Measurements from ENCODE around the gene DOHH. TPM values are rescaled to one million over a fixed set of nuclear protein-coding genes. Genes with fewer than 3 reads are reported as not detected.

Gene DOHH
- total RNA-seq, 4 donors from 2014 or later, result 11.7 to 28.1 (median 13.0) TPM

DNA sequence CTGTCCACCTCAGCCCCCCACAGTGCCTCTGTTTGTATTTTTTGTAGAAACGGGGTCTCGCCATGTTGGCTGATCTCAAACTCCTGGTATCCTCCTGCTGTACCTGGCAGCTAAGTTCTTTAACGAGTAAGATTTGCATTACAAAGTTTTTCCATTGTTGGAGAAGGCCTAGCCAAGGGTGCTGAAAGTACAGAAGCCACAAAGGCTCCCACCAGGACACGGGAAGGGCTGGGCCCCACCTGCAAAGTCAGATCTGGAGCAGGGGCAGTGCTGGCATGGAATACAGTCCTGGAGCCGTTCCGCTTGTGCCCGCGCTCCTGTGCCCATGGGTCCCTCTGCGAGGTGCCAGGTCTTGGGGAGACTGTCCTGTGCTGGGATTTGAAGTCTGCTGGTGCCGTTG is 17.8 kb upstream of the DOHH start:
- DNase-seq (ENCODE audit: low spot score) (no peak), ATAC-seq (ENCODE audit: low FRiP score) (no peak)
- no peak for TF ChIP-seq CTCF (IDR thresholded peaks at IDR 0.05)

DNA sequence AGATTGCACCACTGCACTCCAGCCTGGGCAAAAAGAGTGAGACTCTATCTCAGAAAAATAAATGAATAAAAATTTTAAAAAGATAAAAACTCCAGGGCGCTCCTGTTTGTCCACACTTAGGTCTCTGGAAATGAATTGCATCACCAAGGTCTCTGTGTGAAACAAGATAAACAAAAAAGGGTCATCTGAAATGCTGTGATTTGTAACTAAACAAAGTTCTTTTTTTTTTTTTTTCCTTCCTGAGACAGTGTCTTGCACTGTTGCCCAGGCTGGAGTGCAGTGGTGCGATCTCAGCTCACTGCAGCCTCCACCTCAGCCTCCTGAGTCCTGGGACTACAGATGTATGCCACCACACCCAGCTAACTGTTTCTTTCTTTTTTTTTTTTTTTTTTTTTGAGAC is 17.2 kb upstream of the DOHH start:
- DNase-seq (ENCODE audit: low spot score), result no peak
- ATAC-seq (ENCODE audit: low FRiP score), result no peak
- TF ChIP-seq CTCF (IDR thresholded peaks at IDR 0.05), result no peak

GRCh38 chr19:3516675-3517207 is 16.3 kb upstream of the DOHH start:
- ATAC-seq (ENCODE audit: low FRiP score) (no peak), DNase-seq (ENCODE audit: low spot score) (no peak)
- TF ChIP-seq CTCF (IDR thresholded peaks at IDR 0.05), result no peak

DNA sequence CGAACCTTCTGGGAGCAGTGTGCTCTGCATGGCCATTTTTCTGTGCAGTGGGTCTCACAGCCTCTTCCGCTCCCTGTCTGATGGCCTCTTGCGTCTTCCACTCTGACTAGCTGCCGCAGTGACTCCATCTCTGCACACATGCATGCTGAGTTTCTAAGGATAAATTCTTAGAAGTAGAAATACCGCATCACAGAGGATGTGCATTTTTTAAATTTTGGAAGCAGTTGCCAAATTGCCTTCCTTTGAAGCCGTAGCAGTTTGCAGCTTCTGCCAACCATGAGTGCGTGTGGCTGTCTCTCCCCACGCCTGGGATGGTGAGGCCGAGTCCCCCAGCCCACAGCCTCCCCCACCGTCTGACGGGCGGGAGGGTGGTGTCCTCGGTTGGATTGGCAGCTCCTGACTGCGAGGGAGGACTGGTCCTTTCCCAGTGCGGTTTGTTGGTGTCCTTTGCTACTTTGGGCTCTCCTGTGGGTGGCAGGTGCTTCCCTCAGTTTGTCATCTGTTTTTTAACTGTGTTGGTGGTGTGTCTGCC is 15.5 kb upstream of the DOHH start:
- no peak for TF ChIP-seq CTCF (IDR thresholded peaks at IDR 0.05)
- ATAC-seq (ENCODE audit: low FRiP score) (no peak), DNase-seq (ENCODE audit: low spot score) (no peak)

DNA sequence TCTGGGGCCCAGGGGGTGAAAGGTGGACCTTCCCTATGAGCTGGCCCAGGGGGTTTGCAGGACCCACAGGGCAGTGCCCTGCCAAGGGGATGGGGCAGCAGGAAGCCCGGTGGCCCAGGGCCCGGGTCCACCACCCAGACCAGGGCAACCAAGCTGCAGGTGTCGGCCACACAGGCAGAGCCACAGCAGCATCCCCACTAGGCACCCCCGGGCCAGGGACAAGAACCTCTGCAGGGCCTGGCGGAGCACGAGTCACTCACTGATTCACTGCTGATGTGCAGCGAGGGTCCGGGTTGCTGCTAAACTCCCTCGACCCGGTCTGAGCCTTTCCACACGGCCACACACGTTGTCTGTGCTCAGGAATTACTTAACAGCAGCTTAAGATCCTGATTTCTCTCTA is 14.5 kb upstream of the DOHH start:
- no peak for ATAC-seq (ENCODE audit: low FRiP score)
- no peak for DNase-seq (ENCODE audit: low spot score)

DNA sequence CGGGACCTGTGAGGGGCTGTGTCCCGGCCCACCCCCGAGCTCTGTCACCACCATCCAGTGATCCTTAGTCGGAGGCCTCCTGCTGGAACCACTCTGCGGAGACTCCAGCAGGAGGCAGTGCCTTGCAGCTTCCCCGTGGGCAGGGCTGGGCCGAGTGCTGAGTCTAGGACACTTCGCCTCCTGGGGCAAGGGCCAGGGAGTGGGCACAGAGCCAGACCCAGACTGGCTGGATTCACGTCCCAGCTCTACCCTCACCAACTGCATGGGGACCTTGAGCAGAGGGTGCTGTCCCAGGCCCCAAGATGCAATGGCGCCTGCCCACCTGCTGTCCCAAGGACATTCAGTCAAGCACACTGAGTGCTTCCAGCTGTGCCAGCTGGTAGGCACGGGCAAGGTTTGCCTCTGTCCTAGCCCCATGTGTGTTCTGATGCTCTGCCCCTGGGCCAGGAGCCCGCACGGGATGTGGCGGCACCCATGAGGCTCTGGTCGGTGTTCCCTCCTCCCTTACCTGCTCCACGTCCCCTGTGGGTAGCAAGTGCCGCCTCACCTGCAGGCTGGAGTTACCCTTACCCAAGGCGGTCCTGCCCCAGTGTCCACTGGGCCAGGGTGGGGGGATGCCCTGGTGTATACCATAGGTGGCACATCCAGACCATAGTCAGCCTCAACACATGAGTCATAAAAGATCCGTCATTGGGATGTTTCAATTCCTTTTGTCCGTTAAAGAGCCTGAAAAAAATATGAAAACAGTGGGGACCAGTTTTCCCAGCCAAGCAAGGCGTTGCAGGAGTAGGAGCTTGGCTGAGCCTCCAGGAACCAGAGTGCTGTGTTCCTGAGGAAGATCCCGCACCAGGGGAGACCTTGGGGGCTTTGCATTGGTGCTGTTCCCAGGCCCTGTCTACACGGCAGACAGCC is 13.0 kb upstream of the DOHH start:
- no peak for DNase-seq (ENCODE audit: low spot score)
- TF ChIP-seq CTCF (IDR thresholded peaks at IDR 0.05), result no peak
- ATAC-seq (ENCODE audit: low FRiP score), result no peak

More for the DNA sequence above, 14.5 kb upstream of the DOHH start:
- no peak for TF ChIP-seq CTCF (IDR thresholded peaks at IDR 0.05)

Data from omental fat pad (tissue), 4 donors.